DND-41 (cell line): ENCODE data around the gene YY2.

ENCODE experiments used
- ATAC-seq: fragments of 200-7000 bp; cut with Tn5 transposase; 3 replicates; pipeline ENCODE4 v1.9.1; 2021; ENCODE audit warnings: low read depth; ENCODE audit not compliant: insufficient read depth
- DNase-seq: peaks from one replicate; pipeline ENCODE4 v3.0.0-alpha.2; 2020
- H2AFZ ChIP-seq: 2 replicates; pipeline ENCODE4 v1.6.0; 2012; ENCODE audit warnings: low read depth, low read length
- H3K27ac ChIP-seq: 2 replicates; pipeline ENCODE4 v1.5.1; 2012; ENCODE audit warnings: low read length, inconsistent platforms
- H3K27me3 ChIP-seq: fragments of 200-600 bp; sonication (generic); 2 replicates; pipeline ENCODE4 v1.6.0; 2012; ENCODE audit warnings: low read length, mild to moderate bottlenecking, inconsistent platforms; ENCODE audit not compliant: insufficient read depth, poor library complexity
- H3K36me3 ChIP-seq: 2 replicates; pipeline ENCODE4 v1.5.1; 2012; ENCODE audit warnings: low read length, inconsistent platforms; ENCODE audit not compliant: insufficient read depth
- H3K4me1 ChIP-seq: 2 replicates; pipeline ENCODE4 v1.5.1; 2012; ENCODE audit warnings: mild to moderate bottlenecking, low read length; ENCODE audit not compliant: insufficient read depth
- H3K4me2 ChIP-seq: 2 replicates; pipeline ENCODE4 v1.6.0; 2012; ENCODE audit warnings: mild to moderate bottlenecking, moderate library complexity, low read length, inconsistent platforms; ENCODE audit not compliant: insufficient read depth
- H3K4me3 ChIP-seq, 2 experiments: fragments of 200-600 bp in 1 of 2; shearing (Covaris generic) in 1 of 2; 2 replicates each; pipeline ENCODE4 v1.5.1; 2012 to 2016; ENCODE audit warnings: inconsistent platforms in 2 of 2, low read length in 2 of 2, mild to moderate bottlenecking in 2 of 2, low read depth in 1 of 2, moderate library complexity in 1 of 2
- H3K79me2 ChIP-seq: 2 replicates; pipeline ENCODE4 v1.6.0; 2012; ENCODE audit warnings: low read length, inconsistent platforms; ENCODE audit not compliant: insufficient read depth
- H3K9ac ChIP-seq: 2 replicates; pipeline ENCODE4 v1.6.0; 2012; ENCODE audit warnings: low read depth, mild to moderate bottlenecking, inconsistent platforms, low read length, moderate library complexity
- H3K9me3 ChIP-seq: 2 replicates; pipeline ENCODE4 v1.5.1; 2012; ENCODE audit warnings: low read length, moderate library complexity, mild to moderate bottlenecking, inconsistent platforms; ENCODE audit not compliant: insufficient read depth, severe bottlenecking
- H4K20me1 ChIP-seq: 2 replicates; pipeline ENCODE4 v1.6.0; 2012; ENCODE audit warnings: low read length; ENCODE audit not compliant: insufficient read depth
- EZH2 ChIP-seq: IDR thresholded peaks from 3 replicates; pipeline ENCODE4 v1.6.1; 2012; ENCODE audit warnings: borderline replicate concordance, low read depth, mild to moderate bottlenecking, moderate library complexity, low read length, inconsistent platforms; ENCODE audit not compliant: severe bottlenecking
- TF ChIP-seq, protein P1 (sequence below): IDR thresholded peaks from 2 replicates; pipeline ENCODE4 v1.5.1; 2012; ENCODE audit warnings: borderline replicate concordance, low read length, moderate library complexity, mild to moderate bottlenecking; ENCODE audit not compliant: poor library complexity, severe bottlenecking; ENCODE audit errors: extremely low read depth

YY2 gene

DNA sequence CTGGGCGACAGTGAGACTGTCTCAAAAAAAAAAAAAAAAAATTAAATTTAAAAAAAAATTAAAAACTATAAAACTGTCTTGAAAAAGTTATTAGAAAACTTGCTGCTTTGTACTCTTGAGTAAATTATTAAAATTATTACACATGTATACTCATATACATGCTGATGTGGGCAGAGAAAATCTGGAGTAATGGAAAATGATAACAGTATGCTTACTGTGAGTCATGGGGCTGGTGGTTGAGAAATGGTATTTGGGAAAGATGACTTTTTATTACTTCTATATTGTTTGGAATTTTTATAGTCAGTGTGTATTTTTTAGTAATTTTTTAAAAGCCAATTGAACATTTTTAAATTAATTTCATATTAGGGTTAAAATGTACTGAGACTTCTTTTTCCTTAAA, 7.5 kb downstream of the YY2 start:
- no peaks in the 10 kb centered on the region for H3K4me1 ChIP-seq
- ATAC-seq (no peak), DNase-seq (no peak)
- H3K4me3 ChIP-seq, result no peak overlapping the region
- H4K20me1 ChIP-seq, result no peaks in the 10 kb centered on the region
- H3K27ac ChIP-seq, result no peak overlapping the region
- no peak for TF ChIP-seq EZH2
- TF ChIP-seq, protein P1, sequence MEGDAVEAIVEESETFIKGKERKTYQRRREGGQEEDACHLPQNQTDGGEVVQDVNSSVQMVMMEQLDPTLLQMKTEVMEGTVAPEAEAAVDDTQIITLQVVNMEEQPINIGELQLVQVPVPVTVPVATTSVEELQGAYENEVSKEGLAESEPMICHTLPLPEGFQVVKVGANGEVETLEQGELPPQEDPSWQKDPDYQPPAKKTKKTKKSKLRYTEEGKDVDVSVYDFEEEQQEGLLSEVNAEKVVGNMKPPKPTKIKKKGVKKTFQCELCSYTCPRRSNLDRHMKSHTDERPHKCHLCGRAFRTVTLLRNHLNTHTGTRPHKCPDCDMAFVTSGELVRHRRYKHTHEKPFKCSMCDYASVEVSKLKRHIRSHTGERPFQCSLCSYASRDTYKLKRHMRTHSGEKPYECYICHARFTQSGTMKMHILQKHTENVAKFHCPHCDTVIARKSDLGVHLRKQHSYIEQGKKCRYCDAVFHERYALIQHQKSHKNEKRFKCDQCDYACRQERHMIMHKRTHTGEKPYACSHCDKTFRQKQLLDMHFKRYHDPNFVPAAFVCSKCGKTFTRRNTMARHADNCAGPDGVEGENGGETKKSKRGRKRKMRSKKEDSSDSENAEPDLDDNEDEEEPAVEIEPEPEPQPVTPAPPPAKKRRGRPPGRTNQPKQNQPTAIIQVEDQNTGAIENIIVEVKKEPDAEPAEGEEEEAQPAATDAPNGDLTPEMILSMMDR, result no peak
- H3K27me3 ChIP-seq, result no peaks in the 10 kb centered on the region
- no peaks in the 10 kb centered on the region for H3K36me3 ChIP-seq
- H3K9me3 ChIP-seq, result no peaks in the 10 kb centered on the region
- no peak overlapping the region for H2AFZ ChIP-seq
- H3K9ac ChIP-seq, result no peak overlapping the region
- no peak overlapping the region for H3K4me2 ChIP-seq
- H3K79me2 ChIP-seq, result no peaks in the 10 kb centered on the region

DNA sequence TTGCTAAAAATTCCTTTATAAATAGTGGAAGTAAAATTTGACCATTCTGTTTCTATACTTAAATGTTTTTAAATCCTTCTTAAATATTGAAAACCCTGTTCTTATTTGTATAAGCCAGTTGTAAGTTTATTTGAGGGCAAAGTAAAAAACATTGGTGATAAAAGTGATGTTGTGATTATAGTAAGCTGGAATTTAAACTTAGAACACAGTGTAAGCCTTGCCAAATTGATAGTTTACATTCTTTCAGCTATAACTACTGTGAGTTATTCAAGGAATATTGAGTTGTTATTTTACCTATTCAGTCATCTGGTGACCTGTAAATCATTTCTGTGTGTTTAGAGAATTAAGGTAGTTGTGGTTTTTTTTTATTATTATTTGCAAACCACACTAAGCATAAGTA, 9.6 kb downstream of the YY2 start:
- H3K27me3 ChIP-seq, result no peaks in the 10 kb centered on the region
- no peak overlapping the region for H3K9ac ChIP-seq
- H3K36me3 ChIP-seq, result no peaks in the 10 kb centered on the region; the same call in 1 of the 2 replicates
- no peak overlapping the region for H3K4me2 ChIP-seq
- H3K4me3 ChIP-seq, result no peak overlapping the region
- H3K27ac ChIP-seq, result no peak overlapping the region
- H3K4me1 ChIP-seq, result no peaks in the 10 kb centered on the region
- H4K20me1 ChIP-seq, result no peaks in the 10 kb centered on the region
- no peak for ATAC-seq
- no peak for DNase-seq
- no peak for TF ChIP-seq EZH2
- TF ChIP-seq, protein P1, result no peak
- H3K79me2 ChIP-seq, result no peaks in the 10 kb centered on the region
- H3K9me3 ChIP-seq, result no peaks in the 10 kb centered on the region
- no peak overlapping the region for H2AFZ ChIP-seq

DNA sequence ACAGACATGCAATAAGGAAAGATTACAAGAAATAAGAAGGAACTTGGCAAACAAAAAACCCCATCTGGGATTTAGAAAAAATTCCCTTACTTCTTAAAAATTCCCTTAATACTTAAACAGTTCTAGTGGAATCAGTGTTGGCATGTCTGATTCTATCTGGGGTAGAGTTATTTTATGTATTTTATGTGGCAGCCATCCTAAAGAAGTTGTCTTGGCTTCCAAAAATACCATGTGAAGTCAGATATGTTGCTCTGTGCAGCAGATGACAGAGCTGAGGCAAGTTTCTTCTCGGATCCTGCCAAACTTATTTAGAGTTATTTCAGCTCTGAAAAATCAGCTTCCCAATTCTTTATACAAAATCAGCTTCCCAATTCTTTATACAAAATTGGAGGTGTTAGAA, 14.7 kb downstream of the YY2 start:
- Histone ChIP-seq H3K36me3 (no peaks in the 10 kb centered on the region; the same call in 1 of the 2 replicates), H3K27me3 (no peaks in the 10 kb centered on the region), H4K20me1 (no peaks in the 10 kb centered on the region), H3K27ac (no peak overlapping the region), H3K4me1 (no peaks in the 10 kb centered on the region), H3K79me2 (no peaks in the 10 kb centered on the region), H3K4me3 (no peak overlapping the region), H3K9ac (no peak overlapping the region), H3K9me3 (no peaks in the 10 kb centered on the region), H2AFZ (no peak overlapping the region), H3K4me2 (no peak overlapping the region)
- no peak for TF ChIP-seq EZH2
- TF ChIP-seq, protein P1, result no peak
- no peak for DNase-seq
- no peak for ATAC-seq
